HepG2 (cell line): ENCODE data around the gene GHR. TPM values are rescaled to one million over a fixed set of nuclear protein-coding genes. Genes with fewer than 3 reads are reported as not detected.

Experiments used
- ATAC-seq: fragments of 200-7000 bp; cut with Tn5 transposase; 3 replicates; pipeline ENCODE4 v1.9.1; 2020; ENCODE audit warnings: mild to moderate bottlenecking, moderate library complexity
- BruUV-seq: library from RNA; stranded (reverse); fragments of 400-500 nt; replicated peaks from 2 replicates; lab custom pipeline; 2021; lab: Mats Ljungman, UMichigan
- CTCF ChIA-PET: fragments of 300-600 bp; formaldehyde crosslinking; extraction: SDS; loops from one replicate; lab custom pipeline; 2021; ENCODE audit warnings: low total read pairs, inconsistent platforms, low intra/inter-chr PET ratio; lab: Yijun Ruan, JAX
- POLR2A ChIA-PET: fragments of 350-600 bp; sonication (Branson Sonifier 250); formaldehyde crosslinking; loops from one replicate; lab custom pipeline; 2020; ENCODE audit warnings: antibody characterized with exemption, inconsistent platforms; lab: Yijun Ruan, JAX
- DNase-seq: peaks from one replicate; pipeline ENCODE4 v3.0.0-alpha.2; 2015; ENCODE audit warnings: low spot score
- FAIRE-seq: peaks from 3 replicates; lab custom pipeline; 2011; peaks lifted over from hg19 to GRCh38; lab: Jason Lieb, UNC
- H2AFZ ChIP-seq: one replicate; pipeline ENCODE4 v1.6.1; 2011; ENCODE audit warnings: low read length, inconsistent platforms
- H3K27ac ChIP-seq: fragments of 300-600 bp; 3 replicates; pipeline ENCODE4 v1.8.0; 2011; ENCODE audit warnings: mixed run types, mild to moderate bottlenecking, mixed read lengths, low read length, inconsistent platforms; ENCODE audit not compliant: insufficient read depth; ENCODE audit errors: extremely low read length
- H3K27me3 ChIP-seq, 2 experiments: fragments of 200-600 bp in 1 of 2; 2 replicates in 1 of 2; 3 replicates in 1 of 2; pipeline versions ENCODE4 v1.6.0 to v1.8.0; 2011; ENCODE audit warnings: low read length in 2 of 2, mild to moderate bottlenecking in 2 of 2, moderate library complexity in 2 of 2, inconsistent platforms in 1 of 2; ENCODE audit not compliant: insufficient read depth in 2 of 2, control insufficient read depth in 1 of 2
- H3K36me3 ChIP-seq, 2 experiments: fragments of 200-600 bp in 1 of 2; replicated peaks in 1 of 2; 2 replicates in 1 of 2; 3 replicates in 1 of 2; pipeline versions ENCODE4 v1.5.1 to v1.8.0; 2011; ENCODE audit warnings: low read length in 2 of 2, inconsistent platforms in 1 of 2; ENCODE audit not compliant: insufficient read depth in 2 of 2, control insufficient read depth in 1 of 2
- H3K4me1 ChIP-seq: 2 replicates; pipeline ENCODE4 v1.5.1; 2012; ENCODE audit warnings: low read length, inconsistent platforms; ENCODE audit not compliant: insufficient read depth
- H3K4me2 ChIP-seq: 2 replicates; pipeline ENCODE4 v1.6.0; 2011; ENCODE audit warnings: low read depth, low read length, inconsistent platforms
- H3K4me3 ChIP-seq, 3 experiments: fragments of 200-600 bp in 1 of 3; sonication (generic), shearing (Covaris generic) in 1 of 3; replicated peaks in 1 of 3; 2 replicates each; pipeline ENCODE4 v1.5.1; 2011 to 2016; ENCODE audit warnings: low read length in 3 of 3, inconsistent platforms in 2 of 3, low read depth in 2 of 3, mild to moderate bottlenecking in 2 of 3, control low read depth in 1 of 3, mixed read lengths in 1 of 3; ENCODE audit not compliant: insufficient read depth in 1 of 3
- H3K79me2 ChIP-seq: one replicate; pipeline ENCODE4 v1.6.1; 2011; ENCODE audit warnings: low read length, inconsistent platforms; ENCODE audit not compliant: insufficient read depth
- H3K9ac ChIP-seq: 2 replicates; pipeline ENCODE4 v1.6.0; 2011; ENCODE audit warnings: mild to moderate bottlenecking, low read depth, low read length, inconsistent platforms; ENCODE audit not compliant: insufficient read depth
- H3K9me3 ChIP-seq: 2 replicates; pipeline ENCODE4 v1.5.1; 2012; ENCODE audit warnings: mild to moderate bottlenecking, low read length
- H4K20me1 ChIP-seq: 2 replicates; pipeline ENCODE4 v1.6.0; 2011; ENCODE audit warnings: inconsistent platforms, mild to moderate bottlenecking, low read length, moderate library complexity; ENCODE audit not compliant: insufficient read depth
- ATAD3A ChIP-seq: sonication (generic); formaldehyde crosslinking; IDR thresholded peaks from 2 replicates; pipeline ENCODE4 v1.4.0; 2020; ENCODE audit warnings: missing genetic modification reagents
- NR2F6 ChIP-seq, 2 experiments: IDR thresholded peaks; 2 replicates each; pipeline ENCODE4 v1.6.1; 2016; ENCODE audit warnings: antibody characterized with exemption in 1 of 2, mild to moderate bottlenecking in 1 of 2
- TBX2 ChIP-seq: sonication (generic); formaldehyde crosslinking; IDR thresholded peaks from 2 replicates; pipeline ENCODE4 v1.5.0; 2020; ENCODE audit warnings: missing genetic modification reagents, mild to moderate bottlenecking, borderline replicate concordance
- ZNF510 ChIP-seq: sonication (generic); formaldehyde crosslinking; IDR thresholded peaks from 2 replicates; pipeline ENCODE4 v1.4.0; 2020; ENCODE audit warnings: low read depth, mild to moderate bottlenecking, missing genetic modification reagents
- WGBS: methylation state at CpG from one replicate; pipeline ENCODE4 v1.1.6; 2017; ENCODE audit warnings: low lambda C conversion rate; 5-methylcytosine and 5-hydroxymethylcytosine counted together
- in situ Hi-C: cut with HindIII; loops from 2 replicates; pipeline ENCODE4 v1.10.0; 2017; ENCODE audit warnings: low pct_unique_long_range_greater_than_20kb; ENCODE audit not compliant: extremely low pct_ligation_motif_present
- intact Hi-C: fragments of 100-400 bp; cut with micrococcal nuclease; formaldehyde crosslinking; loops from one replicate; pipeline ENCODE4 v1.10.0; 2022; ENCODE audit not compliant: unreplicated experiment
- polyA plus RNA-seq, 8 experiments: library from polyadenylated mRNA; depleted of rRNA in 3 of 8; stranded (reverse) in 7 of 8; unstranded in 1 of 8; fragments of >200 nt; fragmentation: Illumina TruSeq in 4 of 8; extraction: Trizol in 4 of 8; gene quantifications; 2 replicates each; pipeline versions ENCODE4 v1.2.1 to v1.2.3, GENCODE V29; 2011 to 2016; ENCODE audit warnings: low read depth in 4 of 8, missing spikeins in 1 of 8, mixed read lengths in 1 of 8; ENCODE audit not compliant: insufficient read depth in 1 of 8
- total RNA-seq, 5 experiments: library from RNA; depleted of rRNA; stranded (reverse); fragments of >200 nt; fragmentation: Illumina TruSeq; extraction: Trizol; gene quantifications; 2 replicates each; pipeline ENCODE4 v1.2.3, GENCODE V29; 2016; ENCODE audit warnings: low read depth in 1 of 5
- TF ChIP-seq, protein P1 (sequence below): sonication (generic); formaldehyde crosslinking; IDR thresholded peaks from 2 replicates; pipeline ENCODE4 v1.4.0; 2020; ENCODE audit warnings: mild to moderate bottlenecking, missing genetic modification reagents, borderline replicate concordance
- TF ChIP-seq, protein P2 (sequence below): sonication (generic); formaldehyde crosslinking; IDR thresholded peaks from 2 replicates; pipeline ENCODE4 v1.4.0; 2020; ENCODE audit warnings: missing genetic modification reagents
- TF ChIP-seq, protein P3 (sequence below): sonication (generic); formaldehyde crosslinking; conservative IDR thresholded peaks from 2 replicates; pipeline ENCODE4 v1.4.0; 2020; ENCODE audit warnings: missing genetic modification reagents
- TF ChIP-seq, protein P4 (sequence below): sonication (generic); formaldehyde crosslinking; IDR thresholded peaks from 2 replicates; pipeline ENCODE4 v1.4.0; 2020; ENCODE audit warnings: missing genetic modification reagents
- TF ChIP-seq, protein P5 (sequence below): sonication (generic); formaldehyde crosslinking; IDR thresholded peaks from 2 replicates; pipeline ENCODE4 v1.5.0; 2020; ENCODE audit warnings: missing genetic modification reagents

Gene GHR
- total and polyA plus RNA-seq, 2 of the 13 experiments (the other 11 are each of a cell fraction or from before 2014, with no cell fraction given) = 0.07 TPM; not detected in 1

DNA sequence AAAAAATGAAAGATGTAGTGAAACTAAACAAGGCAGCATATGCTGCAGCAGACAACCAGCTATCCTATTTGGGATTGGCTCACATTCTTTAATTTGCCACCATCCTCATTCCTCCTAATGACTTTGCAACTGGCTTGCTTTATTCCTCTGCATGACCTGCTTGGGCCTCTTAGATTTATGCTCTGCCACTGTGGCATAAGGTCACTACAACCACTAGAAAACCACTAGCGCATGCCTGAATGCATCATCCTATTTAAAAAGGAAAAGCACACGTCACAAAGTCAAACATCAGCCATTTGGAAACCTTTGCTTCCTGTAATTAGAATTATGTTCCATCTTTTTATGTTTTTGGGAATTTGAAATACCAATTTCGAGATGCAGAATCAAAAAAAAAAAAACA lies 292.5 kb downstream of the GHR start:
- Histone ChIP-seq H3K27me3 (no peaks in the 10 kb centered on the region), H2AFZ (no peak overlapping the region), H3K36me3 (no peaks in the 10 kb centered on the region), H3K79me2 (no peaks in the 10 kb centered on the region), H3K4me3 (no peak overlapping the region), H3K9me3 (no peaks in the 10 kb centered on the region), H3K4me2 (no peak overlapping the region), H3K4me1 (no peaks in the 10 kb centered on the region), H4K20me1 (no peaks in the 10 kb centered on the region), H3K27ac (no peak overlapping the region), H3K9ac (no peak overlapping the region)
- no peak for FAIRE-seq
- ChIA-PET POLR2A (no interaction called here), CTCF (no interaction called here)
- BruUV-seq = no TSS peak
- WGBS = 32% methylated on average over 3 of the region's 3 CpGs
- no peak for DNase-seq
- ATAC-seq = no peak
- in situ Hi-C loops (no loop called here), intact Hi-C loops (no loop called here)
- no peak for TF ChIP-seq ATAD3A
- TF ChIP-seq, protein P1, sequence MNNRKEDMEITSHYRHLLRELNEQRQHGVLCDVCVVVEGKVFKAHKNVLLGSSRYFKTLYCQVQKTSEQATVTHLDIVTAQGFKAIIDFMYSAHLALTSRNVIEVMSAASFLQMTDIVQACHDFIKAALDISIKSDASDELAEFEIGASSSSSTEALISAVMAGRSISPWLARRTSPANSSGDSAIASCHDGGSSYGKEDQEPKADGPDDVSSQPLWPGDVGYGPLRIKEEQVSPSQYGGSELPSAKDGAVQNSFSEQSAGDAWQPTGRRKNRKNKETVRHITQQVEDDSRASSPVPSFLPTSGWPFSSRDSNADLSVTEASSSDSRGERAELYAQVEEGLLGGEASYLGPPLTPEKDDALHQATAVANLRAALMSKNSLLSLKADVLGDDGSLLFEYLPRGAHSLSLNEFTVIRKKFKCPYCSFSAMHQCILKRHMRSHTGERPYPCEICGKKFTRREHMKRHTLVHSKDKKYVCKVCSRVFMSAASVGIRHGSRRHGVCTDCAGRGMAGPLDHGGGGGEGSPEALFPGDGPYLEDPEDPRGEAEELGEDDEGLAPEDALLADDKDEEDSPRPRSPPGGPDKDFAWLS (CRISPR knock-in tag) = no peak
- TF ChIP-seq NR2F6 (IDR thresholded peaks at IDR 0.05) = no peak
- no peak for TF ChIP-seq NR2F6 (CRISPR knock-in tag; IDR thresholded peaks at IDR 0.05)
- TF ChIP-seq, protein P2, sequence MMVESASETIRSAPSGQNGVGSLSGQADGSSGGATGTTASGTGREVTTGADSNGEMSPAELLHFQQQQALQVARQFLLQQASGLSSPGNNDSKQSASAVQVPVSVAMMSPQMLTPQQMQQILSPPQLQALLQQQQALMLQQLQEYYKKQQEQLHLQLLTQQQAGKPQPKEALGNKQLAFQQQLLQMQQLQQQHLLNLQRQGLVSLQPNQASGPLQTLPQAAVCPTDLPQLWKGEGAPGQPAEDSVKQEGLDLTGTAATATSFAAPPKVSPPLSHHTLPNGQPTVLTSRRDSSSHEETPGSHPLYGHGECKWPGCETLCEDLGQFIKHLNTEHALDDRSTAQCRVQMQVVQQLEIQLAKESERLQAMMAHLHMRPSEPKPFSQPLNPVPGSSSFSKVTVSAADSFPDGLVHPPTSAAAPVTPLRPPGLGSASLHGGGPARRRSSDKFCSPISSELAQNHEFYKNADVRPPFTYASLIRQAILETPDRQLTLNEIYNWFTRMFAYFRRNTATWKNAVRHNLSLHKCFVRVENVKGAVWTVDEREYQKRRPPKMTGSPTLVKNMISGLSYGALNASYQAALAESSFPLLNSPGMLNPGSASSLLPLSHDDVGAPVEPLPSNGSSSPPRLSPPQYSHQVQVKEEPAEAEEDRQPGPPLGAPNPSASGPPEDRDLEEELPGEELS = no peak
- no peak for TF ChIP-seq TBX2 (CRISPR knock-in tag)
- TF ChIP-seq, protein P3, sequence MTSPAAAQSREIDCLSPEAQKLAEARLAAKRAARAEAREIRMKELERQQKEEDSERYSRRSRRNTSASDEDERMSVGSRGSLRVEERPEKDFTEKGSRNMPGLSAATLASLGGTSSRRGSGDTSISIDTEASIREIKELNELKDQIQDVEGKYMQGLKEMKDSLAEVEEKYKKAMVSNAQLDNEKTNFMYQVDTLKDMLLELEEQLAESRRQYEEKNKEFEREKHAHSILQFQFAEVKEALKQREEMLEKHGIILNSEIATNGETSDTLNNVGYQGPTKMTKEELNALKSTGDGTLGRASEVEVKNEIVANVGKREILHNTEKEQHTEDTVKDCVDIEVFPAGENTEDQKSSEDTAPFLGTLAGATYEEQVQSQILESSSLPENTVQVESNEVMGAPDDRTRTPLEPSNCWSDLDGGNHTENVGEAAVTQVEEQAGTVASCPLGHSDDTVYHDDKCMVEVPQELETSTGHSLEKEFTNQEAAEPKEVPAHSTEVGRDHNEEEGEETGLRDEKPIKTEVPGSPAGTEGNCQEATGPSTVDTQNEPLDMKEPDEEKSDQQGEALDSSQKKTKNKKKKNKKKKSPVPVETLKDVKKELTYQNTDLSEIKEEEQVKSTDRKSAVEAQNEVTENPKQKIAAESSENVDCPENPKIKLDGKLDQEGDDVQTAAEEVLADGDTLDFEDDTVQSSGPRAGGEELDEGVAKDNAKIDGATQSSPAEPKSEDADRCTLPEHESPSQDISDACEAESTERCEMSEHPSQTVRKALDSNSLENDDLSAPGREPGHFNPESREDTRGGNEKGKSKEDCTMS (CRISPR knock-in tag) = no peak
- TF ChIP-seq, protein P4, sequence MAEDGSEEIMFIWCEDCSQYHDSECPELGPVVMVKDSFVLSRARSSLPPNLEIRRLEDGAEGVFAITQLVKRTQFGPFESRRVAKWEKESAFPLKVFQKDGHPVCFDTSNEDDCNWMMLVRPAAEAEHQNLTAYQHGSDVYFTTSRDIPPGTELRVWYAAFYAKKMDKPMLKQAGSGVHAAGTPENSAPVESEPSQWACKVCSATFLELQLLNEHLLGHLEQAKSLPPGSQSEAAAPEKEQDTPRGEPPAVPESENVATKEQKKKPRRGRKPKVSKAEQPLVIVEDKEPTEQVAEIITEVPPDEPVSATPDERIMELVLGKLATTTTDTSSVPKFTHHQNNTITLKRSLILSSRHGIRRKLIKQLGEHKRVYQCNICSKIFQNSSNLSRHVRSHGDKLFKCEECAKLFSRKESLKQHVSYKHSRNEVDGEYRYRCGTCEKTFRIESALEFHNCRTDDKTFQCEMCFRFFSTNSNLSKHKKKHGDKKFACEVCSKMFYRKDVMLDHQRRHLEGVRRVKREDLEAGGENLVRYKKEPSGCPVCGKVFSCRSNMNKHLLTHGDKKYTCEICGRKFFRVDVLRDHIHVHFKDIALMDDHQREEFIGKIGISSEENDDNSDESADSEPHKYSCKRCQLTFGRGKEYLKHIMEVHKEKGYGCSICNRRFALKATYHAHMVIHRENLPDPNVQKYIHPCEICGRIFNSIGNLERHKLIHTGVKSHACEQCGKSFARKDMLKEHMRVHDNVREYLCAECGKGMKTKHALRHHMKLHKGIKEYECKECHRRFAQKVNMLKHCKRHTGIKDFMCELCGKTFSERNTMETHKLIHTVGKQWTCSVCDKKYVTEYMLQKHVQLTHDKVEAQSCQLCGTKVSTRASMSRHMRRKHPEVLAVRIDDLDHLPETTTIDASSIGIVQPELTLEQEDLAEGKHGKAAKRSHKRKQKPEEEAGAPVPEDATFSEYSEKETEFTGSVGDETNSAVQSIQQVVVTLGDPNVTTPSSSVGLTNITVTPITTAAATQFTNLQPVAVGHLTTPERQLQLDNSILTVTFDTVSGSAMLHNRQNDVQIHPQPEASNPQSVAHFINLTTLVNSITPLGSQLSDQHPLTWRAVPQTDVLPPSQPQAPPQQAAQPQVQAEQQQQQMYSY = no peak
- TF ChIP-seq ZNF510 = no peak
- TF ChIP-seq, protein P5, sequence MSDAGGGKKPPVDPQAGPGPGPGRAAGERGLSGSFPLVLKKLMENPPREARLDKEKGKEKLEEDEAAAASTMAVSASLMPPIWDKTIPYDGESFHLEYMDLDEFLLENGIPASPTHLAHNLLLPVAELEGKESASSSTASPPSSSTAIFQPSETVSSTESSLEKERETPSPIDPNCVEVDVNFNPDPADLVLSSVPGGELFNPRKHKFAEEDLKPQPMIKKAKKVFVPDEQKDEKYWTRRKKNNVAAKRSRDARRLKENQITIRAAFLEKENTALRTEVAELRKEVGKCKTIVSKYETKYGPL (CRISPR knock-in tag) = no peak
